GM12891 (cell line): ENCODE results near the gene KIF4B.
"Not testable (repeated sequence)": the region's sequence is repeated elsewhere in the genome, so short reads cannot be mapped to it uniquely, and the experiment has no call there.

Experiments used
- POLR2A ChIP-seq: IDR thresholded peaks from 2 replicates; pipeline ENCODE4 v1.6.1; 2011; ENCODE audit warnings: low read depth, low read length, control low read depth
- POLR2AphosphoS5 ChIP-seq: IDR thresholded peaks from 2 replicates; pipeline ENCODE4 v1.6.1; 2011; ENCODE audit warnings: low read depth, low read length, control low read depth
- TAF1 ChIP-seq: IDR thresholded peaks from 2 replicates; pipeline ENCODE4 v1.6.1; 2011; ENCODE audit warnings: low read depth, low read length, control low read depth

- TF ChIP-seq POLR2A, TAF1, POLR2AphosphoS5: not testable (repeated sequence)
Observed at GRCh38 chr5:155034145-155034744, 20.7 kb downstream of the KIF4B start.
